ENCODE results near the gene JARID2. TPM values are rescaled to one million over a fixed set of nuclear protein-coding genes. Genes with fewer than 3 reads are reported as not detected.

Gene JARID2
- total and polyA plus RNA-seq, 2 of the 8 experiments (the other 6 are each of a cell fraction or from before 2014, with no cell fraction given), result 60.1 to 239 TPM

GRCh38 chr6:15220062-15220461 is 25.8 kb upstream of the JARID2 start:
- H3K56ac ChIP-seq (replicated peaks; ENCODE audit: insufficient read length, low read depth, low read length), result no peak overlapping the region
- H2BK20ac ChIP-seq (ENCODE audit: low read length), result no peak overlapping the region
- no peak overlapping the region for H3K23ac ChIP-seq (ENCODE audit: insufficient read length)
- H3K4me1 ChIP-seq (replicated peaks in 1 of 4; ENCODE audit: control insufficient read depth in 3 of 4, insufficient read depth in 4 of 4, low read length in 3 of 4), result peaks cover 2 to 7% (median 4%) of the 10 kb centered on the region in 4 experiments; a peak in 5 of 7 replicates
- H2AFZ ChIP-seq (ENCODE audit: low read length), result no peak overlapping the region
- H2BK120ac ChIP-seq (replicated peaks; ENCODE audit: low read depth, low read length), result no peak overlapping the region
- WGBS, 2 experiments (ENCODE audit: extremely low coverage in 1 of 2, insufficient coverage in 1 of 2, insufficient read length in 1 of 2, insufficient replicate concordance in 2 of 2, low coverage in 1 of 2, low lambda C conversion rate in 2 of 2, missing lambda C conversion rate in 1 of 2), result 100% methylated on average over 1 of the region's 2 CpGs; no CpG with 5 or more reads in 1 of the 2 experiments
- H3K18ac ChIP-seq (ENCODE audit: extremely low read depth, low read length), result no peak overlapping the region
- ChIA-PET POLR2A (ENCODE audit: partially characterized antibody) (interaction anchor here (2.8 kb wide), 1 partner anchor 9 kb away, joined by 9 read pairs; no protein-coding TSS in a partner anchor), CTCF (ENCODE audit: partially characterized antibody) (interaction anchor here (0.6 to 1.1 kb wide), 2 partner anchors 11 kb away, joined by 3 read pairs; no protein-coding TSS in a partner anchor)
- no peak overlapping the region for H4K5ac ChIP-seq (ENCODE audit: insufficient read length, low read depth, low read length)
- no peaks in the 10 kb centered on the region for H3K9me3 ChIP-seq (ENCODE audit: insufficient read depth in 2 of 2, low read depth in 1 of 2, low read length in 1 of 2)
- no peaks in the 10 kb centered on the region for H4K20me1 ChIP-seq (replicated peaks in 1 of 2; ENCODE audit: control insufficient read depth in 1 of 2, insufficient read depth in 2 of 2, low read length in 2 of 2)
- no peak overlapping the region for H3K4me3 ChIP-seq (ENCODE audit: extremely low read depth in 1 of 4, insufficient read depth in 2 of 4, low read depth in 3 of 4, low read length in 4 of 4)
- no peak for DNase-seq (ENCODE audit: low read depth in 1 of 2, low spot score in 2 of 2)
- no peak overlapping the region for H3K4ac ChIP-seq (replicated peaks; ENCODE audit: insufficient read length, low read depth, low read length)
- FAIRE-seq, result no peak
- no peaks in the 10 kb centered on the region for H3K23me2 ChIP-seq (ENCODE audit: low read depth, low read length)
- H3K27me3 ChIP-seq (replicated peaks in 1 of 4; ENCODE audit: control insufficient read depth in 3 of 4, extremely low read depth in 1 of 4, insufficient read depth in 3 of 4, low read length in 3 of 4), result no peaks in the 10 kb centered on the region
- H2AK5ac ChIP-seq (ENCODE audit: low read depth, low read length), result 0 out of 2 replicates have a peak overlapping the region, but pooled peaks have one; percentile 59
- no peak overlapping the region for H3K4me2 ChIP-seq (ENCODE audit: insufficient read depth in 1 of 2, low read depth in 2 of 2, low read length in 2 of 2)
- H3K79me1 ChIP-seq (ENCODE audit: low read depth, low read length), result no peaks in the 10 kb centered on the region; the same call in 1 of the 2 replicates
- no peaks in the 10 kb centered on the region for H3K36me3 ChIP-seq (ENCODE audit: control insufficient read depth in 2 of 4, insufficient read depth in 4 of 4, low read length in 3 of 4)
- no peak overlapping the region for H3K14ac ChIP-seq (ENCODE audit: insufficient read length)
- no peak overlapping the region for H2BK5ac ChIP-seq (ENCODE audit: low read depth, low read length)
- no peak overlapping the region for H3K9ac ChIP-seq (replicated peaks in 1 of 4; ENCODE audit: extremely low read depth in 1 of 4, low read depth in 3 of 4, low read length in 3 of 4)
- no peak overlapping the region for H2BK15ac ChIP-seq (ENCODE audit: low read length)
- H3K79me2 ChIP-seq (ENCODE audit: control insufficient read depth in 1 of 2, insufficient read depth in 2 of 2, low read length in 2 of 2), result no peaks in the 10 kb centered on the region
- H4K91ac ChIP-seq (replicated peaks; ENCODE audit: insufficient read length, low read length), result no peak overlapping the region
- H4K8ac ChIP-seq (ENCODE audit: extremely low read depth, insufficient read depth, low read length), result no peak overlapping the region
- no peak overlapping the region for H3K27ac ChIP-seq (ENCODE audit: low read depth, low read length)
- no peak overlapping the region for H2BK12ac ChIP-seq (ENCODE audit: low read depth, low read length)
- no peak for TF ChIP-seq RFX5 (IDR thresholded peaks at IDR 0.05; ENCODE audit: borderline replicate concordance, low read depth, low read length)
- TF ChIP-seq CREB1 (IDR thresholded peaks at IDR 0.05), result no peak
- TF ChIP-seq POLR2AphosphoS5 (IDR thresholded peaks at IDR 0.05; ENCODE audit: low read depth, low read length), result no peak
- no peak for TF ChIP-seq HDAC2 (IDR thresholded peaks at IDR 0.05; ENCODE audit: borderline replicate concordance in 1 of 2, low read depth in 2 of 2, low read length in 2 of 2)
- no peak for TF ChIP-seq TCF12 (IDR thresholded peaks at IDR 0.05; ENCODE audit: low read depth, low read length)
- no peak for TF ChIP-seq RBBP5 (IDR thresholded peaks at IDR 0.05; ENCODE audit: borderline replicate concordance, low read depth, low read length)
- TF ChIP-seq EZH2 (IDR thresholded peaks at IDR 0.05; ENCODE audit: low read depth, low read length, severe bottlenecking), result no peak
- TF ChIP-seq POU5F1 (IDR thresholded peaks at IDR 0.05; ENCODE audit: low read depth, low read length), result no peak
- TF ChIP-seq ATF2 (IDR thresholded peaks at IDR 0.05; ENCODE audit: low read length), result no peak
- TF ChIP-seq SP2 (IDR thresholded peaks at IDR 0.05; ENCODE audit: low read length), result no peak
- no peak for TF ChIP-seq GABPA (IDR thresholded peaks at IDR 0.05; ENCODE audit: borderline replicate concordance, insufficient read depth, low read length)
- no peak for TF ChIP-seq JUND (IDR thresholded peaks at IDR 0.05; ENCODE audit: low read length)
- no peak for TF ChIP-seq BRCA1 (IDR thresholded peaks at IDR 0.05; ENCODE audit: low read depth, low read length)
